Subcutaneous adipose tissue (tissue), 4 donors: Measurements from ENCODE around the gene TRIM37. TPM values are rescaled to one million over a fixed set of nuclear protein-coding genes. Genes with fewer than 3 reads are reported as not detected.

Experiments used
- CTCF ChIP-seq: fragments of 450-650 bp; IDR thresholded peaks from one replicate; pipeline ENCODE4 v1.5.1; 2016; ENCODE audit warnings: low read depth, mild to moderate bottlenecking, control low read depth, antibody characterized with exemption, moderate library complexity
- total RNA-seq, 4 donors: library from RNA; depleted of rRNA; stranded (reverse); fragments of >200 nt; gene quantifications; one replicate each; pipeline ENCODE4 v1.1.0, GENCODE V29; 2016

The TRIM37 gene
- total RNA-seq, 4 donors from 2014 or later = 16.3 to 27.6 (median 17.6) TPM

GRCh38 chr17:58974354-58974753 is 132.3 kb downstream of the TRIM37 start:
- no peak for TF ChIP-seq CTCF

- TF ChIP-seq CTCF = no peak
Measured at GRCh38 chr17:58970609-58971450, 135.8 kb downstream of the TRIM37 start.

GRCh38 chr17:58969612-58970011 is 137.1 kb downstream of the TRIM37 start:
- no peak for TF ChIP-seq CTCF

GRCh38 chr17:58969156-58969555 is 137.5 kb downstream of the TRIM37 start:
- TF ChIP-seq CTCF = no peak

GRCh38 chr17:58968426-58969061 is 138.1 kb downstream of the TRIM37 start:
- no peak for TF ChIP-seq CTCF

GRCh38 chr17:58966208-58966607 is 140.5 kb downstream of the TRIM37 start:
- TF ChIP-seq CTCF = no peak

GRCh38 chr17:58965221-58965620 is 141.5 kb downstream of the TRIM37 start:
- TF ChIP-seq CTCF = no peak
